ENCODE results near the gene SEMA3F. TPM values are rescaled to one million over a fixed set of nuclear protein-coding genes. Genes with fewer than 3 reads are reported as not detected.

Gene SEMA3F
- total RNA-seq, 1 experiment from 2014 or later, result 69.6 TPM

GRCh38 chr3:50196253-50196801 is 41.2 kb downstream of the SEMA3F start:
- H3K36me3 ChIP-seq (ENCODE audit: control insufficient read depth, insufficient read depth, low read length), result no peaks in the 10 kb centered on the region
- ChIA-PET POLR2A (no interaction called here), CTCF (interaction anchor here (1.1 kb wide), 1 partner anchor 29 kb away, joined by 4 read pairs; no protein-coding TSS in a partner anchor)
- BruUV-seq (replicated peaks), result no TSS peak
- H3K4me1 ChIP-seq (ENCODE audit: control insufficient read depth, insufficient read depth, low read length), result peaks cover under 1% of the 10 kb centered on the region; the same call in 1 of the 2 replicates
- intact Hi-C loops (cut with micrococcal nuclease; ENCODE audit: unreplicated experiment) (loop anchor here (10.0 kb wide), 1 partner anchor 68 kb away; the partner anchor contains the start of gene SEMA3B), in situ Hi-C loops (cut with HindIII; ENCODE audit: low pct_unique_long_range_greater_than_20kb, low sequenced_read_pairs) (no loop called here)
- DNase-seq (ENCODE audit: low read depth, low spot score), result no peak
- H3K27ac ChIP-seq (ENCODE audit: low read length), result no peak overlapping the region
- ATAC-seq, result no peak
- TF ChIP-seq CTCF (IDR thresholded peaks at IDR 0.05) (no peak), TCF7L2 (IDR thresholded peaks at IDR 0.05; ENCODE audit: low read depth, low read length) (no peak), POLR2AphosphoS5 (IDR thresholded peaks at IDR 0.05; ENCODE audit: low read depth, low read length) (no peak), REST (IDR thresholded peaks at IDR 0.05; ENCODE audit: insufficient read depth in 1 of 2, low read depth in 2 of 2, low read length in 1 of 2) (no peak), SIN3A (IDR thresholded peaks at IDR 0.05; ENCODE audit: borderline replicate concordance, insufficient read depth, low read depth, low read length) (no peak)
- H3K4me3 ChIP-seq (ENCODE audit: low read depth in 2 of 2, low read length in 2 of 2), result no peak overlapping the region
- no peaks in the 10 kb centered on the region for H3K9me3 ChIP-seq (ENCODE audit: control insufficient read depth, insufficient read depth, low read depth, low read length)
- H3K27me3 ChIP-seq (ENCODE audit: control insufficient read depth, insufficient read depth, low read length), result no peaks in the 10 kb centered on the region

- no peak overlapping the region for H3K27ac ChIP-seq (ENCODE audit: low read length)
- BruUV-seq (replicated peaks), result no TSS peak
- no peak for DNase-seq (ENCODE audit: low read depth, low spot score)
- no peaks in the 10 kb centered on the region for H3K9me3 ChIP-seq (ENCODE audit: control insufficient read depth, insufficient read depth, low read depth, low read length)
- no peaks in the 10 kb centered on the region for H3K36me3 ChIP-seq (ENCODE audit: control insufficient read depth, insufficient read depth, low read length)
- ATAC-seq, result peak; percentile 32; the same call in 1 of the 2 replicates
- no peak for TF ChIP-seq POLR2AphosphoS5 (IDR thresholded peaks at IDR 0.05; ENCODE audit: low read depth, low read length)
- TF ChIP-seq REST (IDR thresholded peaks at IDR 0.05; ENCODE audit: insufficient read depth in 1 of 2, low read depth in 2 of 2, low read length in 1 of 2), result no peak
- TF ChIP-seq SIN3A (IDR thresholded peaks at IDR 0.05; ENCODE audit: borderline replicate concordance, insufficient read depth, low read depth, low read length), result no peak
- TF ChIP-seq CTCF (IDR thresholded peaks at IDR 0.05), result no peak
- no peak for TF ChIP-seq TCF7L2 (IDR thresholded peaks at IDR 0.05; ENCODE audit: low read depth, low read length)
- no peaks in the 10 kb centered on the region for H3K27me3 ChIP-seq (ENCODE audit: control insufficient read depth, insufficient read depth, low read length)
- intact Hi-C loops (cut with micrococcal nuclease; ENCODE audit: unreplicated experiment), result no loop called here
- CTCF ChIA-PET, result no interaction called here
- in situ Hi-C loops (cut with HindIII; ENCODE audit: low pct_unique_long_range_greater_than_20kb, low sequenced_read_pairs), result no loop called here
- POLR2A ChIA-PET, result interaction anchor here (0.5 kb wide), 1 partner anchor 23 kb away, joined by 7 read pairs; no protein-coding TSS in a partner anchor
- no peaks in the 10 kb centered on the region; the same call in 1 of the 2 replicates for H3K4me1 ChIP-seq (ENCODE audit: control insufficient read depth, insufficient read depth, low read length)
- H3K4me3 ChIP-seq (ENCODE audit: low read depth in 2 of 2, low read length in 2 of 2), result no peak overlapping the region
Observed at GRCh38 chr3:50201573-50202315, 46.6 kb downstream of the SEMA3F start.
